HG03139 (cell line): Measurements from ENCODE around the gene FTSJ1.
"Not testable (repeated sequence)": the region's sequence is repeated elsewhere in the genome, so short reads cannot be mapped to it uniquely, and the experiment has no call there.

ENCODE experiments used
- ATAC-seq: cut with Tn5 transposase; IDR thresholded peaks from one replicate; pipeline ENCODE4 v1.9.1; 2021; ENCODE audit not compliant: unreplicated experiment

FTSJ1 gene

GRCh38 chrX:48521353-48522243 is 45.6 kb downstream of the FTSJ1 start, which contains the start of gene EBP:
TSS of gene EBP (plus strand) at chrX:48521808. CDS start at chrX:48523772, 1,964 bp downstream.
- ATAC-seq = peak; percentile 95

GRCh38 chrX:48522291-48522690 is 46.3 kb downstream of the FTSJ1 start:
- ATAC-seq = no peak

GRCh38 chrX:48523682-48524081 is 47.7 kb downstream of the FTSJ1 start:
- no peak for ATAC-seq

GRCh38 chrX:48525853-48526252 is 49.9 kb downstream of the FTSJ1 start:
- not testable (repeated sequence) for ATAC-seq

- no peak for ATAC-seq
Measured at GRCh38 chrX:48530736-48531135, 54.7 kb downstream of the FTSJ1 start.

GRCh38 chrX:48531358-48531959 is 55.5 kb downstream of the FTSJ1 start:
- no peak for ATAC-seq

- ATAC-seq = no peak
Measured at GRCh38 chrX:48532161-48532560, 56.2 kb downstream of the FTSJ1 start.

- ATAC-seq = no peak
Measured at GRCh38 chrX:48533165-48533564, 57.2 kb downstream of the FTSJ1 start.
